SK-N-SH (cell line): Measurements from ENCODE around the gene CALD1. TPM values are rescaled to one million over a fixed set of nuclear protein-coding genes. Genes with fewer than 3 reads are reported as not detected.

Experiments used
- CTCF ChIA-PET: fragments of 300-600, 350-600 bp; formaldehyde crosslinking; extraction: SDS; loops from one replicate; lab custom pipeline; 2021; lab: Yijun Ruan, JAX
- POLR2A ChIA-PET: fragments of 350-600 bp; sonication (Branson Sonifier 250); formaldehyde crosslinking; extraction: SDS; loops from one replicate; lab custom pipeline; 2020; ENCODE audit warnings: antibody characterized with exemption, inconsistent platforms; lab: Yijun Ruan, JAX
- DNase-seq: peaks from one replicate; pipeline ENCODE4 v3.0.0; 2012
- H2AFZ ChIP-seq: fragments of 200-600 bp; sonication (generic); 2 replicates; pipeline ENCODE4 v1.8.1; 2016; ENCODE audit warnings: antibody characterized with exemption, mild to moderate bottlenecking, low read depth
- H3F3A ChIP-seq: fragments of 200-600 bp; sonication (generic); replicated peaks from 2 replicates; pipeline ENCODE3; 2016; ENCODE audit warnings: antibody characterized with exemption, mild to moderate bottlenecking; ENCODE audit not compliant: insufficient read depth
- H3K27ac ChIP-seq, 2 experiments: fragments of 200-500 bp in 1 of 2; fragments of 200-600 bp in 1 of 2; sonication (Bioruptor generic) in 1 of 2; sonication (generic), shearing (Covaris generic) in 1 of 2; 2 replicates each; pipeline versions ENCODE4 v1.5.1 to v1.6.1; 2014 to 2016; ENCODE audit warnings: low read depth in 2 of 2, inconsistent platforms in 1 of 2, low read length in 1 of 2, mild to moderate bottlenecking in 1 of 2, mixed read lengths in 1 of 2
- H3K27me3 ChIP-seq: fragments of 200-600 bp; sonication (generic), shearing (Covaris generic); 2 replicates; pipeline ENCODE4 v1.6.1; 2016; ENCODE audit warnings: mixed run types; ENCODE audit not compliant: insufficient read depth
- H3K36me3 ChIP-seq, 2 experiments: fragments of 200-500 bp in 1 of 2; fragments of 200-600 bp in 1 of 2; sonication (Bioruptor generic) in 1 of 2; sonication (generic) in 1 of 2; replicated peaks in 1 of 2; 2 replicates each; pipeline versions ENCODE3 to v1.5.1; 2014 to 2016; ENCODE audit warnings: low read length in 1 of 2, mild to moderate bottlenecking in 1 of 2; ENCODE audit not compliant: insufficient read depth in 2 of 2, control insufficient read depth in 1 of 2
- H3K4me1 ChIP-seq, 2 experiments: fragments of 200-500 bp in 1 of 2; fragments of 200-600 bp in 1 of 2; sonication (Bioruptor generic) in 1 of 2; sonication (generic), shearing (Covaris generic) in 1 of 2; 2 replicates each; pipeline versions ENCODE4 v1.5.1 to v1.6.1; 2014 to 2016; ENCODE audit warnings: low read depth in 1 of 2, low read length in 1 of 2, mixed run types in 1 of 2; ENCODE audit not compliant: insufficient read depth in 2 of 2, control insufficient read depth in 1 of 2
- H3K4me2 ChIP-seq: fragments of 200-600 bp; sonication (generic), shearing (Covaris generic); 2 replicates; pipeline ENCODE4 v1.6.1; 2017; ENCODE audit warnings: mixed run types
- H3K4me3 ChIP-seq, 2 experiments: fragments of 200-500 bp in 1 of 2; fragments of 200-600 bp in 1 of 2; sonication (Bioruptor generic) in 1 of 2; sonication (generic), shearing (Covaris generic) in 1 of 2; 2 replicates each; pipeline versions ENCODE4 v1.5.1 to v1.8.1; 2014 to 2016; ENCODE audit warnings: low read depth in 2 of 2, inconsistent platforms in 1 of 2, low read length in 1 of 2, mild to moderate bottlenecking in 1 of 2, mixed read lengths in 1 of 2, moderate library complexity in 1 of 2
- H3K79me2 ChIP-seq: fragments of 200-600 bp; sonication (generic); 2 replicates; pipeline ENCODE4 v1.8.1; 2017; ENCODE audit warnings: mild to moderate bottlenecking; ENCODE audit not compliant: insufficient read depth
- H3K9ac ChIP-seq: fragments of 200-600 bp; sonication (generic); 2 replicates; pipeline ENCODE4 v1.6.1; 2017; ENCODE audit warnings: mixed run types
- H3K9me2 ChIP-seq: fragments of 200-600 bp; sonication (generic); 2 replicates; pipeline ENCODE4 v1.6.1; 2017; ENCODE audit warnings: mixed run types
- H3K9me3 ChIP-seq: fragments of 200-600 bp; sonication (generic); 2 replicates; pipeline ENCODE4 v1.6.1; 2017; ENCODE audit warnings: mixed run types, mild to moderate bottlenecking, moderate library complexity
- H4K20me1 ChIP-seq: fragments of 200-600 bp; sonication (generic); 2 replicates; pipeline ENCODE4 v1.6.1; 2017; ENCODE audit warnings: mild to moderate bottlenecking, mixed run types; ENCODE audit not compliant: insufficient read depth
- CHD2 ChIP-seq: fragments of 150-350 bp; IDR thresholded peaks from 2 replicates; pipeline ENCODE4 v1.6.1; 2018; ENCODE audit warnings: low read length; ENCODE audit not compliant: partially characterized antibody
- ELF1 ChIP-seq: IDR thresholded peaks from 2 replicates; pipeline ENCODE4 v1.4.0; 2012
- FOSL2 ChIP-seq: IDR thresholded peaks from 2 replicates; pipeline ENCODE4 v1.4.0; 2012; ENCODE audit warnings: low read depth, mild to moderate bottlenecking, moderate library complexity, borderline replicate concordance
- GABPA ChIP-seq: IDR thresholded peaks from 2 replicates; pipeline ENCODE4 v1.4.0; 2012; ENCODE audit warnings: low read depth, mild to moderate bottlenecking
- MXI1 ChIP-seq: IDR thresholded peaks from 2 replicates; pipeline ENCODE4 v1.6.1; 2012; ENCODE audit warnings: mild to moderate bottlenecking, low read depth, low read length, improper control_type of control experiment
- NRF1 ChIP-seq: IDR thresholded peaks from 2 replicates; pipeline ENCODE4 v1.6.1; 2012; ENCODE audit warnings: low read depth, mild to moderate bottlenecking, low read length
- POLR2AphosphoS5 ChIP-seq: IDR thresholded peaks from 2 replicates; pipeline ENCODE4 v1.6.1; 2012; ENCODE audit warnings: low read depth, low read length
- RCOR1 ChIP-seq: fragments of 150-350 bp; IDR thresholded peaks from 2 replicates; pipeline ENCODE4 v1.6.1; 2017; ENCODE audit warnings: antibody characterized with exemption, low read length
- RFX5 ChIP-seq: IDR thresholded peaks from 2 replicates; pipeline ENCODE4 v1.6.1; 2012; ENCODE audit warnings: mild to moderate bottlenecking, improper control_type of control experiment, low read length
- RXRA ChIP-seq: IDR thresholded peaks from 2 replicates; pipeline ENCODE4 v1.4.0; 2012; ENCODE audit warnings: low read depth, mild to moderate bottlenecking, borderline replicate concordance
- SMC3 ChIP-seq: IDR thresholded peaks from 2 replicates; pipeline ENCODE4 v1.6.1; 2012; ENCODE audit warnings: low read depth, low read length, improper control_type of control experiment
- TAF1 ChIP-seq: IDR thresholded peaks from 2 replicates; pipeline ENCODE4 v1.6.1; 2012; ENCODE audit warnings: low read depth, mild to moderate bottlenecking, low read length, moderate library complexity, borderline replicate concordance
- TCF12 ChIP-seq: IDR thresholded peaks from 2 replicates; pipeline ENCODE4 v1.4.0; 2012
- TEAD4 ChIP-seq: IDR thresholded peaks from 2 replicates; pipeline ENCODE4 v1.4.0; 2012; ENCODE audit warnings: mild to moderate bottlenecking, borderline replicate concordance; ENCODE audit not compliant: insufficient read depth
- YY1 ChIP-seq: IDR thresholded peaks from 2 replicates; pipeline ENCODE4 v1.4.0; 2012; ENCODE audit warnings: low read depth, mild to moderate bottlenecking
- WGBS: methylation state at CpG from one replicate; pipeline ENCODE4 v1.1.6; 2017; ENCODE audit warnings: low lambda C conversion rate; 5-methylcytosine and 5-hydroxymethylcytosine counted together
- polyA plus RNA-seq, 3 experiments: library from polyadenylated mRNA; depleted of rRNA; stranded (reverse); fragments of >200 nt; gene quantifications; 2 replicates each; pipeline ENCODE4 v1.2.3, GENCODE V29; 2012
- TF ChIP-seq, protein P1 (sequence below): fragments of 150-350 bp; IDR thresholded peaks from 2 replicates; pipeline ENCODE4 v1.6.1; 2017; ENCODE audit warnings: antibody characterized with exemption, low read length, low read depth, borderline replicate concordance
- TF ChIP-seq, protein P2 (sequence below): IDR thresholded peaks from 2 replicates; pipeline ENCODE4 v1.6.1; 2012; ENCODE audit warnings: mild to moderate bottlenecking, low read depth, low read length, moderate library complexity
- TF ChIP-seq, protein P3 (sequence below): fragments of 150-350 bp; IDR thresholded peaks from 2 replicates; pipeline ENCODE4 v1.6.1; 2016; ENCODE audit warnings: mild to moderate bottlenecking, low read depth, low read length
- TF ChIP-seq, protein P4 (sequence below): IDR thresholded peaks from 2 replicates; pipeline ENCODE4 v1.4.0; 2012; ENCODE audit warnings: low read depth, borderline replicate concordance
- TF ChIP-seq, protein P5 (sequence below): IDR thresholded peaks from 2 replicates; pipeline ENCODE4; 2012

The CALD1 gene
- polyA plus RNA-seq, 1 of the 3 experiments (the other 2 are of a cell fraction): 299 TPM

DNA sequence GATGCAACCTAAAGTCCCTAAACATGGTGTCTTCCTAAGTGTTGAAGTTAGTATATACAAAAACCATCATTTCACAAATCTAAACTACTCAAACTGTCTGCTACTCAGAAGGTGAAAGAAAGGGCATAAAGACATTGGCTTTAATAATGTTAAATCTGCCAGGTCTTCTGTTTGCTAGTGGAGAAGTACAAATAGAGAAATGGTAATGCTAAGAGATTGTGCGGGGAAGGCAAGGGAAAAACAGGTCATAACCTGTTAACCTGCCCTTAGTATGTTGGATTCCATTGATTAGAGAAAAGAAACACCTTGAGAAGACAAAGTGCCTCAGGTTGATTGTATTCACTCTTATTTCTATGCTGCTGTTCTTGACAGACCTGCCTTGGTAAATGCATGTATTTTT, 80.3 kb downstream of the CALD1 start:
- Histone ChIP-seq H2AFZ (no peak overlapping the region), H3K4me1 (peaks cover 12 to 13% of the 10 kb centered on the region in 2 experiments; a peak in 3 of 4 replicates), H3K4me2 (no peak overlapping the region), H3K27ac (no peak overlapping the region), H4K20me1 (peaks cover 73% of the 10 kb centered on the region), H3K36me3 (peaks cover 17 to 32% of the 10 kb centered on the region in 2 experiments), H3F3A (peaks cover 5% of the 10 kb centered on the region), H3K9ac (no peak overlapping the region), H3K9me2 (no peaks in the 10 kb centered on the region), H3K9me3 (no peaks in the 10 kb centered on the region), H3K4me3 (no peak overlapping the region), H3K27me3 (no peaks in the 10 kb centered on the region), H3K79me2 (peaks cover 100% of the 10 kb centered on the region)
- WGBS: 89% methylated on average over 1 of the region's 1 CpG
- ChIA-PET POLR2A (no interaction called here), CTCF (interaction anchor here (1.0 to 2.0 kb wide), 2 partner anchors 13 to 17 kb away, joined by 3 to 5 read pairs; no protein-coding TSS in a partner anchor)
- no peak for DNase-seq
- TF ChIP-seq ELF1 (no peak), RCOR1 (no peak)

DNA sequence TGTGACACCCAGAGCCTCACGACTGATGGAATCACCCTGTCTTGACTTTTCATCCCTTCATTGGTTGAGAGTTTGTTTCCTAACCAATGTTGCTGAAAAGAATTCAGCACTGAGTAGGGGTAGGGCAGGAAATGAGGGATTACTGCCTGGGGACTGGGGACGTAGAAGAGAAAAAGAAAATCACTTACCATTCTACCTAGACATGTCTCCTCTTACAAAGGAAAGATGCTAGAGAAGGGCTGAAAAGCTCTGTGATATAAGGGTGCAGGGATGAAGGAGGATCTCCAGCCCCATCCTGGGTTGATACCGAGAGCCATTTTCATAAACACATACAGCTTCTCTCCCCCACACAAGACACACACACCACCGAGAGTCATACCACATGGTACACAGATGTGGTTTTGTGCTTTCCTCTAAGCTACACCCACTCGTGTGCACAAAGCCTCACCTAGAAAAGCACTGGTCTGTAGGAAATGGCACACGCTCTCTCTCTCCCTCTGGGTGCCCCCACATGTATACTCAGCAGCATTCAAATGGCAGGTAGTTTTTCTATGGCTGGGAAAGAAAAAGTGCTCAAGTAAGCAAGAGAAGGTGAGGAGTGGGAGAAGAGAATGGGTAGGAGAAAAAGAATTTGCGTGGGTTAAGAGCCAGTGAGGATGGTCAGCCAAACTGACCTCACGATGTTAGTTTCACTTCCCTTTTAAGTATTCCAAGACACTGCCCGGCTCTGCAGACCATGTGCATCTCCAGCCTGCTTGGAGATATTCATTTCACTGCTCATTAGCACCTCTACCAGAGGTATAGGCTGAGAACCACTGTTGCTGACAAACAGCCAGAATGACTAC, 85.8 kb downstream of the CALD1 start:
- Histone ChIP-seq H3K9me3 (no peaks in the 10 kb centered on the region), H3K27ac (no peak overlapping the region), H3K4me3 (no peak overlapping the region), H3K9me2 (no peaks in the 10 kb centered on the region), H3F3A (peaks cover 23% of the 10 kb centered on the region), H3K36me3 (peaks cover 52 to 62% of the 10 kb centered on the region in 2 experiments), H3K27me3 (no peaks in the 10 kb centered on the region), H2AFZ (no peak overlapping the region), H3K79me2 (peaks cover 98% of the 10 kb centered on the region), H3K4me2 (no peak overlapping the region), H3K9ac (no peak overlapping the region), H4K20me1 (peaks cover 52% of the 10 kb centered on the region; the same call in 1 of the 2 replicates), H3K4me1 (peaks cover 0 to 6% of the 10 kb centered on the region in 2 experiments; a peak in 3 of 4 replicates)
- 79% methylated on average over 9 of the region's 9 CpGs for WGBS
- ChIA-PET CTCF (no interaction called here), POLR2A (no interaction called here)
- DNase-seq: no peak
- TF ChIP-seq TCF12: no peak
- TF ChIP-seq, protein P1, sequence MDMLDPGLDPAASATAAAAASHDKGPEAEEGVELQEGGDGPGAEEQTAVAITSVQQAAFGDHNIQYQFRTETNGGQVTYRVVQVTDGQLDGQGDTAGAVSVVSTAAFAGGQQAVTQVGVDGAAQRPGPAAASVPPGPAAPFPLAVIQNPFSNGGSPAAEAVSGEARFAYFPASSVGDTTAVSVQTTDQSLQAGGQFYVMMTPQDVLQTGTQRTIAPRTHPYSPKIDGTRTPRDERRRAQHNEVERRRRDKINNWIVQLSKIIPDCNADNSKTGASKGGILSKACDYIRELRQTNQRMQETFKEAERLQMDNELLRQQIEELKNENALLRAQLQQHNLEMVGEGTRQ: no peak
- no peak for TF ChIP-seq MXI1
- TF ChIP-seq CHD2: no peak
- no peak for TF ChIP-seq YY1
- TF ChIP-seq RXRA: no peak
- TF ChIP-seq TEAD4: no peak
- TF ChIP-seq SMC3: no peak
- TF ChIP-seq RFX5: no peak
- TF ChIP-seq, protein P2, sequence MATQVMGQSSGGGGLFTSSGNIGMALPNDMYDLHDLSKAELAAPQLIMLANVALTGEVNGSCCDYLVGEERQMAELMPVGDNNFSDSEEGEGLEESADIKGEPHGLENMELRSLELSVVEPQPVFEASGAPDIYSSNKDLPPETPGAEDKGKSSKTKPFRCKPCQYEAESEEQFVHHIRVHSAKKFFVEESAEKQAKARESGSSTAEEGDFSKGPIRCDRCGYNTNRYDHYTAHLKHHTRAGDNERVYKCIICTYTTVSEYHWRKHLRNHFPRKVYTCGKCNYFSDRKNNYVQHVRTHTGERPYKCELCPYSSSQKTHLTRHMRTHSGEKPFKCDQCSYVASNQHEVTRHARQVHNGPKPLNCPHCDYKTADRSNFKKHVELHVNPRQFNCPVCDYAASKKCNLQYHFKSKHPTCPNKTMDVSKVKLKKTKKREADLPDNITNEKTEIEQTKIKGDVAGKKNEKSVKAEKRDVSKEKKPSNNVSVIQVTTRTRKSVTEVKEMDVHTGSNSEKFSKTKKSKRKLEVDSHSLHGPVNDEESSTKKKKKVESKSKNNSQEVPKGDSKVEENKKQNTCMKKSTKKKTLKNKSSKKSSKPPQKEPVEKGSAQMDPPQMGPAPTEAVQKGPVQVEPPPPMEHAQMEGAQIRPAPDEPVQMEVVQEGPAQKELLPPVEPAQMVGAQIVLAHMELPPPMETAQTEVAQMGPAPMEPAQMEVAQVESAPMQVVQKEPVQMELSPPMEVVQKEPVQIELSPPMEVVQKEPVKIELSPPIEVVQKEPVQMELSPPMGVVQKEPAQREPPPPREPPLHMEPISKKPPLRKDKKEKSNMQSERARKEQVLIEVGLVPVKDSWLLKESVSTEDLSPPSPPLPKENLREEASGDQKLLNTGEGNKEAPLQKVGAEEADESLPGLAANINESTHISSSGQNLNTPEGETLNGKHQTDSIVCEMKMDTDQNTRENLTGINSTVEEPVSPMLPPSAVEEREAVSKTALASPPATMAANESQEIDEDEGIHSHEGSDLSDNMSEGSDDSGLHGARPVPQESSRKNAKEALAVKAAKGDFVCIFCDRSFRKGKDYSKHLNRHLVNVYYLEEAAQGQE: no peak
- TF ChIP-seq, protein P3, sequence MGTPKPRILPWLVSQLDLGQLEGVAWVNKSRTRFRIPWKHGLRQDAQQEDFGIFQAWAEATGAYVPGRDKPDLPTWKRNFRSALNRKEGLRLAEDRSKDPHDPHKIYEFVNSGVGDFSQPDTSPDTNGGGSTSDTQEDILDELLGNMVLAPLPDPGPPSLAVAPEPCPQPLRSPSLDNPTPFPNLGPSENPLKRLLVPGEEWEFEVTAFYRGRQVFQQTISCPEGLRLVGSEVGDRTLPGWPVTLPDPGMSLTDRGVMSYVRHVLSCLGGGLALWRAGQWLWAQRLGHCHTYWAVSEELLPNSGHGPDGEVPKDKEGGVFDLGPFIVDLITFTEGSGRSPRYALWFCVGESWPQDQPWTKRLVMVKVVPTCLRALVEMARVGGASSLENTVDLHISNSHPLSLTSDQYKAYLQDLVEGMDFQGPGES: no peak
- TF ChIP-seq TAF1: no peak
- no peak for TF ChIP-seq NRF1
- TF ChIP-seq, protein P4, sequence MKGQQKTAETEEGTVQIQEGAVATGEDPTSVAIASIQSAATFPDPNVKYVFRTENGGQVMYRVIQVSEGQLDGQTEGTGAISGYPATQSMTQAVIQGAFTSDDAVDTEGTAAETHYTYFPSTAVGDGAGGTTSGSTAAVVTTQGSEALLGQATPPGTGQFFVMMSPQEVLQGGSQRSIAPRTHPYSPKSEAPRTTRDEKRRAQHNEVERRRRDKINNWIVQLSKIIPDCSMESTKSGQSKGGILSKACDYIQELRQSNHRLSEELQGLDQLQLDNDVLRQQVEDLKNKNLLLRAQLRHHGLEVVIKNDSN: no peak
- no peak for TF ChIP-seq FOSL2
- TF ChIP-seq RCOR1: no peak
- TF ChIP-seq GABPA: no peak
- TF ChIP-seq, protein P5, sequence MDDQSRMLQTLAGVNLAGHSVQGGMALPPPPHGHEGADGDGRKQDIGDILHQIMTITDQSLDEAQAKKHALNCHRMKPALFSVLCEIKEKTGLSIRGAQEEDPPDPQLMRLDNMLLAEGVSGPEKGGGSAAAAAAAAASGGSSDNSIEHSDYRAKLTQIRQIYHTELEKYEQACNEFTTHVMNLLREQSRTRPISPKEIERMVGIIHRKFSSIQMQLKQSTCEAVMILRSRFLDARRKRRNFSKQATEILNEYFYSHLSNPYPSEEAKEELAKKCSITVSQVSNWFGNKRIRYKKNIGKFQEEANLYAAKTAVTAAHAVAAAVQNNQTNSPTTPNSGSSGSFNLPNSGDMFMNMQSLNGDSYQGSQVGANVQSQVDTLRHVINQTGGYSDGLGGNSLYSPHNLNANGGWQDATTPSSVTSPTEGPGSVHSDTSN: no peak
- no peak for TF ChIP-seq POLR2AphosphoS5
